GM18499 (cell line): Measurements from ENCODE around the gene PRKN.
"Not testable (repeated sequence)": the region's sequence is repeated elsewhere in the genome, so short reads cannot be mapped to it uniquely, and the experiment has no call there.

Experiments used
- ATAC-seq: cut with Tn5 transposase; IDR thresholded peaks from one replicate; pipeline ENCODE4 v1.9.1; 2021; ENCODE audit warnings: moderate number of reproducible peaks; ENCODE audit not compliant: insufficient read depth, unreplicated experiment

PRKN gene

GRCh38 chr6:162680367-162680766, 47.2 kb downstream of the PRKN start:
- no peak for ATAC-seq

DNA sequence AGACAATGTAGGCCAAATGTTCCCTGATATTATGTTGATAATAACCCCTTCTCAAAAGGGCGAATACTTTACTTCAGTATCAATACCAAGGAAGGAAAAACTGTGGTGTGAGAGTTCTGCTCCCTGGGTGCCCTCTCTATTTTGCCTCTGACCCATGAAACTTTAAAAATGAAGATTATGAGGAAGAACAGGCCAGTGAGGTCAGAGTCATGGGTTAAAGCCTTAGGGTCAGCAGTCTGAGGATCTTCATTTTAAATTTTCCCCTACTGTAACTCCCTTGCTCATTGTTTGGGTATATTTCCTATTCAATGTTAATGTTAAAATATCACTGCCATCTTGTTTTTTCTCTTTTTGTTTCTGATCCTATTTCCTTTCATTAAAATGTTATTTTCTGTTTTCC, 47.9 kb downstream of the PRKN start:
- ATAC-seq = no peak

- ATAC-seq = not testable (repeated sequence)
Measured at GRCh38 chr6:162678896-162679295, 48.7 kb downstream of the PRKN start.

- no peak for ATAC-seq
Measured at GRCh38 chr6:162675503-162675902, 52.1 kb downstream of the PRKN start.

DNA sequence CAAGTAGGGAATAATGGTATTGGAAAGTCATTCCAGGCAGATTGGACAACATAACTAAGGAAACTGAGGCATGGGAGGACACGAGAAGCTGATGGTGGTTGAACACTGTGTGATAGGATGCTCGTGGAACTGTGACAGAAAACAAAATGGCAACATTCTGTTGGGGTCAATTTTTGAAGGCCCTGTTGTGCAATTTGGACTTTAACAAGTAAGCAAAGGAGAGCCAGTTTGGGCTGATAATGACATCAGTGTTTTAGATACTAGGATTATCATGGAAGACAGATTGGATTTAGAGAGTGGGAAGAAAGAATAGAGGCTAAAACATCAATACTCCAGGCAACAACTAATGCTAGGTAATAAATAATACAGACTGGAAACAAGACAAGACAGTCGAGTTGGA, 53.1 kb downstream of the PRKN start:
- no peak for ATAC-seq

DNA sequence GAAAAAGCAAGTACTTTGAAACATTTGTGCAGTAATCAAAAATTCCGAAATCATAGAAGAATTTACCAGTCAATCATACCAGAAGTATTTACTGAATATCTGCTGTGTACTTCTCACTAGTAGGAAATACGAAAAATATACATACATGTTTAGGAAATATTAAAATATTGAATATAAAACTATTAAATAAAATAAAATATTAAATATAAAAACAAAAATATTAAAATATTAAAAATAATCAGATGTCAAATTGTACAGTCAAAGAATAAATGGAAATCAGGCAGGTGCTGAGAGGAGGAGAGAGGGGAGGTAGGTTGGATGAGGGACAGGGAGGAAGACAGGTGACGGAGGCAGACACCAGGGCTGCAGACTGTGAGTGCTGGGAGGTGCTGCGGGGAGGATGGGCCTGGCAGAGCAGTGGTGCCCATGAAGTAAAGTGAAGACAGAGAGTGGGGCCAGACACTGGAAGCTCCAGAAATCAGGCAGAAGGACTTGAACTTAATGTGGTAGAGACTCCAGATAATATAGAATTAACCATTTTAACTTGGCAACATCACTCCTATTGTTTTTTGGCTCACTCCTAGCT, 55.9 kb downstream of the PRKN start:
- no peak for ATAC-seq

DNA sequence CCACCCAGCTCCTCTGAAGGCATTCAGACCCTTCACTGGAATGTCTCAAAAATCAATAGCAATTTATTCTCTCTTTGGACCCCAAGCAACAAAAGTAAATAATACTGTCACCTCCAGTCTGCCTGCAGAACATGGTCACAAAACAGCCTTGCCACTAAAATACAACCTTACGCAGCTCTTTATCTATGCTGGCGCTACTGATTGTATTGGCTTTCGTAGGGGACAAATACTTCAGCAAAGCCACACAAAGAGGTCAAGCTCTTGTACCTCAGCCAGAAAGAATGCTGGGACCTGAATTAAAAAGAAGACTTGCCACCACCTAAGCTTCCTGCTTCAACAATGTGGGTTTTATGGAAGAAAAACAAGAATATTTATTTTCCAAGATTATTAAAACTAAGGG, 57.2 kb downstream of the PRKN start:
- no peak for ATAC-seq

GRCh38 chr6:162666246-162666645, 61.3 kb downstream of the PRKN start:
- ATAC-seq = no peak

- no peak for ATAC-seq
Measured at GRCh38 chr6:162653808-162654207, 73.8 kb downstream of the PRKN start.

DNA sequence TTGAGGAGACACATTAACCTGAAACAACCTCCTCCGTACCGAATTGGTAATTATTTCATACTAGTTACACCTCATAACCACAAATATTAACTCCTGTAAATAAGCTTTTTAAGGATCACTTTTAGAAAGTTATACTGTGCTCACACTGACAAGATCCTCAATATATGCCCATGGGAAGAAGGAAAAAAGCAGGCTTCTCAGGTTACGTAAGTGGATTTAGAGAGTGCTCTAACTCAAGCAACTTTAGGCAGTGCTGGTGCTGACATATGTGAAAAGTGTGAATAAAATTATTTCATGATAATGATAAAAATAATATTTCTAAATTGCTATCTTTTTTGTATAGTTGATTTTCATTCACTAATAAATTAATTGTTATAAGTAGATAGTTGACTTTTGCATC, 76.1 kb downstream of the PRKN start:
- ATAC-seq = no peak

GRCh38 chr6:162649271-162649670, 78.3 kb downstream of the PRKN start:
- no peak for ATAC-seq

- no peak for ATAC-seq
Measured at GRCh38 chr6:162644153-162644552, 83.4 kb downstream of the PRKN start.

- no peak for ATAC-seq
Measured at GRCh38 chr6:162640756-162641155, 86.8 kb downstream of the PRKN start.

GRCh38 chr6:162639951-162640350, 87.6 kb downstream of the PRKN start:
- no peak for ATAC-seq

- no peak for ATAC-seq
Measured at GRCh38 chr6:162638931-162639574, 88.5 kb downstream of the PRKN start.

DNA sequence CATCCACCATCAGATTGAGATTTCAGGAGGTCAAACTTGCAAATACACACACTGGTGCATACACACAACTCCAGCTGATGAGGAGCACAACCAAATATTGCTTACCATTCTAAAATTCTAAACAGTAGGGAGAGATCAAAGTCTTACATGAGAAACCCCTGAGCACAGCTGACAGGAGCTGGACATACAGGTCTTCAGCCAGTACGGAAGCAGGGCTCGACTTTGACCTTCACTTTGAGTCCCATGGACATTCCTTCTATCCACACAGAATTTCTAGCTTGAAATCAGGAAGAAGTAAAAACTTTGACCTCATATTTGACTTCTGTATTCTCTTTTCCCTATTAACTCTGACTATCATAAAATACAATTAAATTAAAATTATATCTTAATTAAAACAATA, 90.2 kb downstream of the PRKN start:
- ATAC-seq = no peak

- ATAC-seq = no peak
Measured at GRCh38 chr6:162636167-162636566, 91.4 kb downstream of the PRKN start.

GRCh38 chr6:162631546-162631945, 96.0 kb downstream of the PRKN start:
- no peak for ATAC-seq

- no peak for ATAC-seq
Measured at GRCh38 chr6:162630069-162630468, 97.5 kb downstream of the PRKN start.

DNA sequence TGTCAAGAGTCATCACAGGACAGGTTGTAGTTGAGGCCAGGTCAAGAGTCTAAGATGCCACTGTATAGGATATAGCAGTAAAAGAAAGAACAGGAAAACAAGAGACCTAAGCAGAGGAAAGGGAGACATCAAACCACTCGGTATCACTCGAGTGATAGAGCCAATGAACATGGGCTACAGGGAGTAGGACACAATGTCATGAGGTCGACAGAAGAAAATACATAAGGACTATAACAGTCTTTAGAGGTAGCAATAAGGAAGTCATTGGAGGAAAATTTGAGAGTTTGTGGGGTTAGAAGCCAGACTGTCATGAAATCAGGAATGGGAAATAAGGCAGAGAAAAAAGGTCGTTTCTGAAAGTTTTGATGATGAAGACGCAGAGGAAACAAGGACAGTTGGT, 99.7 kb downstream of the PRKN start:
- ATAC-seq = no peak

GRCh38 chr6:162627362-162627761, 100.2 kb downstream of the PRKN start:
- ATAC-seq = no peak

DNA sequence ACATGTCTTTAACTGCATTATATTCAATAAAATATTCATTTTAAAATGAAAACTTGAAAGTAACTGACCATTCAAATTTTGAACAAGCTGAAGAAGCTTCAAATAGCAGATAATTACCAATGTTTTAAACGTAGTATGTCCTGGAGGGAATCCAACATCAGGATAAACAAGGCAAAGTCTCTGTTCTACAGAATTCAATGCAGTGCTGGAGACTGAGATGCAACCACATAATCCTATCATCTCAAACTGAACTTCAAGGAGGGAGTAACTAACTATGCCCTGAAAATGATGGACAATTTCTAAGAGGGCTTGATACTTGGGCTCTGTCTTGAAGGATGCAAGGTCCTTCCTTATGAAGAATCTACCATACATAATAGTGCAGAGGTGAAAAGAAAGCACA, 100.7 kb downstream of the PRKN start:
- no peak for ATAC-seq
